ENCODE measurements around the gene UBTD2.

The UBTD2 gene

GRCh38 chr5:172185096-172185461 is 98.5 kb downstream of the UBTD2 start:
- CTCF ChIA-PET, result interaction anchor here (1.6 to 21.5 kb wide), 3 partner anchors 12 to 77 kb away, joined by 4 to 175 read pairs (median 5); no protein-coding TSS in a partner anchor
- no peak for TF ChIP-seq CTCF (IDR thresholded peaks at IDR 0.05; ENCODE audit: control extremely low read depth, extremely low read depth, low read depth, missing control alignments)
- DNase-seq (ENCODE audit: extremely low spot score), result no peak
- POLR2A ChIA-PET, result interaction anchor here (1.0 to 4.0 kb wide), 2 partner anchors 10 to 12 kb away, joined by 4 to 26 read pairs; no protein-coding TSS in a partner anchor

GRCh38 chr5:172183881-172184280 is 99.7 kb downstream of the UBTD2 start:
- CTCF ChIA-PET, result interaction anchor here (1.5 to 21.5 kb wide), 4 partner anchors 9 to 109 kb away, joined by 3 to 175 read pairs (median 7); no protein-coding TSS in a partner anchor

GRCh38 chr5:172182291-172182690 is 101.3 kb downstream of the UBTD2 start:
- POLR2A ChIA-PET, result interaction anchor here (0.6 kb wide), 1 partner anchor 8 kb away, joined by 3 read pairs; no protein-coding TSS in a partner anchor
- TF ChIP-seq CTCF (IDR thresholded peaks at IDR 0.05; ENCODE audit: control extremely low read depth, extremely low read depth, low read depth, missing control alignments), result no peak
- CTCF ChIA-PET, result interaction anchor here (1.0 to 21.5 kb wide), 4 partner anchors 13 to 110 kb away, joined by 3 to 175 read pairs (median 3); no protein-coding TSS in a partner anchor
- DNase-seq (ENCODE audit: extremely low spot score), result no peak

More at GRCh38 chr5:172183881-172184280, 99.7 kb downstream of the UBTD2 start:
- POLR2A ChIA-PET, result interaction anchor here (1.0 kb wide), 1 partner anchor 11 kb away, joined by 4 read pairs; no protein-coding TSS in a partner anchor
- no peak for TF ChIP-seq CTCF (IDR thresholded peaks at IDR 0.05; ENCODE audit: control extremely low read depth, extremely low read depth, low read depth, missing control alignments)
- DNase-seq (ENCODE audit: extremely low spot score), result no peak

GRCh38 chr5:172180936-172181335 is 102.6 kb downstream of the UBTD2 start:
- POLR2A ChIA-PET, result no interaction called here
- CTCF ChIA-PET, result interaction anchor here (0.8 to 21.5 kb wide), 3 partner anchors 9 to 102 kb away, joined by 3 to 175 read pairs (median 4); no protein-coding TSS in a partner anchor
- no peak for TF ChIP-seq CTCF (IDR thresholded peaks at IDR 0.05; ENCODE audit: control extremely low read depth, extremely low read depth, low read depth, missing control alignments)
- DNase-seq (ENCODE audit: extremely low spot score), result no peak

GRCh38 chr5:172178991-172179989 is 104.3 kb downstream of the UBTD2 start:
- peak; percentile 61 for DNase-seq (ENCODE audit: extremely low spot score)
- no peak for TF ChIP-seq CTCF (IDR thresholded peaks at IDR 0.05; ENCODE audit: control extremely low read depth, extremely low read depth, low read depth, missing control alignments)
- POLR2A ChIA-PET, result interaction anchor here (1.6 kb wide), 1 partner anchor 9 kb away, joined by 4 read pairs; the partner anchor contains the start of gene STK10
- CTCF ChIA-PET, result interaction anchor here (1.0 to 21.5 kb wide), 6 partner anchors 8 to 114 kb away, joined by 3 to 175 read pairs (median 5); partner anchors contain the start of gene STK10

Measured in GM10248 (cell line).